ENCODE measurements around the gene WWC2.

The WWC2 gene

GRCh38 chr4:183130328-183131155 lies 31.5 kb downstream of the WWC2 start:
- Histone ChIP-seq H3K4me1 (ENCODE audit: control insufficient read depth, low read length) (no peaks in the 10 kb centered on the region), H3K27ac (ENCODE audit: low read depth, low read length) (no peak overlapping the region), H4K20me1 (ENCODE audit: control insufficient read depth, insufficient read depth, low read depth, low read length) (no peaks in the 10 kb centered on the region), H3F3A (ENCODE audit: control insufficient read depth, insufficient read depth) (no peaks in the 10 kb centered on the region), H3K27me3 (ENCODE audit: control insufficient read depth, low read length) (no peaks in the 10 kb centered on the region), H3K4me2 (ENCODE audit: low read length) (no peak overlapping the region), H3K9me3 (ENCODE audit: control insufficient read depth, insufficient read depth, low read length) (no peaks in the 10 kb centered on the region), H3K36me3 (ENCODE audit: control insufficient read depth, low read length) (no peaks in the 10 kb centered on the region), H3K9me2 (replicated peaks; ENCODE audit: control insufficient read depth, low read length) (no peaks in the 10 kb centered on the region), H3K79me2 (ENCODE audit: control insufficient read depth, low read length) (no peaks in the 10 kb centered on the region), H3K4me3 (ENCODE audit: low read length) (no peak overlapping the region)
- no peak for TF ChIP-seq EZH2phosphoT487 (IDR thresholded peaks at IDR 0.05; ENCODE audit: borderline replicate concordance, low read length)
- no peak for TF ChIP-seq CTCF (IDR thresholded peaks at IDR 0.05; ENCODE audit: low read depth, low read length, poor library complexity, severe bottlenecking)

GRCh38 chr4:183132081-183132480 lies 33.0 kb downstream of the WWC2 start:
- Histone ChIP-seq H4K20me1 (ENCODE audit: control insufficient read depth, insufficient read depth, low read depth, low read length) (no peaks in the 10 kb centered on the region), H3K79me2 (ENCODE audit: control insufficient read depth, low read length) (no peaks in the 10 kb centered on the region), H3K27ac (ENCODE audit: low read depth, low read length) (no peak overlapping the region), H3K9me2 (replicated peaks; ENCODE audit: control insufficient read depth, low read length) (no peaks in the 10 kb centered on the region), H3K4me3 (ENCODE audit: low read length) (no peak overlapping the region), H3K9me3 (ENCODE audit: control insufficient read depth, insufficient read depth, low read length) (no peaks in the 10 kb centered on the region), H3K4me1 (ENCODE audit: control insufficient read depth, low read length) (no peaks in the 10 kb centered on the region), H3K36me3 (ENCODE audit: control insufficient read depth, low read length) (no peaks in the 10 kb centered on the region), H3F3A (ENCODE audit: control insufficient read depth, insufficient read depth) (no peaks in the 10 kb centered on the region), H3K4me2 (ENCODE audit: low read length) (no peak overlapping the region), H3K27me3 (ENCODE audit: control insufficient read depth, low read length) (no peaks in the 10 kb centered on the region)
- TF ChIP-seq CTCF (IDR thresholded peaks at IDR 0.05; ENCODE audit: low read depth, low read length, poor library complexity, severe bottlenecking) (no peak), EZH2phosphoT487 (IDR thresholded peaks at IDR 0.05; ENCODE audit: borderline replicate concordance, low read length) (no peak)

- no peak for TF ChIP-seq CTCF (IDR thresholded peaks at IDR 0.05; ENCODE audit: low read depth, low read length, poor library complexity, severe bottlenecking)
- no peak for TF ChIP-seq EZH2phosphoT487 (IDR thresholded peaks at IDR 0.05; ENCODE audit: borderline replicate concordance, low read length)
- no peak overlapping the region for H3K4me2 ChIP-seq (ENCODE audit: low read length)
- no peaks in the 10 kb centered on the region for H3K9me2 ChIP-seq (replicated peaks; ENCODE audit: control insufficient read depth, low read length)
- H3K27me3 ChIP-seq (ENCODE audit: control insufficient read depth, low read length): no peaks in the 10 kb centered on the region
- H4K20me1 ChIP-seq (ENCODE audit: control insufficient read depth, insufficient read depth, low read depth, low read length): no peaks in the 10 kb centered on the region
- no peaks in the 10 kb centered on the region for H3K9me3 ChIP-seq (ENCODE audit: control insufficient read depth, insufficient read depth, low read length)
- H3K4me1 ChIP-seq (ENCODE audit: control insufficient read depth, low read length): no peaks in the 10 kb centered on the region
- no peaks in the 10 kb centered on the region for H3F3A ChIP-seq (ENCODE audit: control insufficient read depth, insufficient read depth)
- H3K4me3 ChIP-seq (ENCODE audit: low read length): no peak overlapping the region
- no peaks in the 10 kb centered on the region for H3K36me3 ChIP-seq (ENCODE audit: control insufficient read depth, low read length)
- H3K27ac ChIP-seq (ENCODE audit: low read depth, low read length): no peak overlapping the region
- H3K79me2 ChIP-seq (ENCODE audit: control insufficient read depth, low read length): no peaks in the 10 kb centered on the region
These were observed 33.8 kb downstream of the WWC2 start for GRCh38 chr4:183132865-183133264.

Measured in DOHH2 (cell line).